ENCODE results near the gene LMF2.

LMF2 gene

GRCh38 chr22:50483977-50484853, 23.3 kb downstream of the LMF2 start:
- Histone ChIP-seq H3F3A (ENCODE audit: control insufficient read depth, insufficient read depth) (no peaks in the 10 kb centered on the region), H3K4me1 (ENCODE audit: control insufficient read depth, low read length) (peaks cover 23% of the 10 kb centered on the region), H3K36me3 (ENCODE audit: control insufficient read depth, low read length) (no peaks in the 10 kb centered on the region), H3K9me2 (replicated peaks; ENCODE audit: control insufficient read depth, low read length) (no peaks in the 10 kb centered on the region), H3K4me3 (ENCODE audit: low read length) (no peak overlapping the region), H3K27ac (ENCODE audit: low read depth, low read length) (no peak overlapping the region), H3K4me2 (ENCODE audit: low read length) (peak overlapping the region; percentile 2; the same call in 1 of the 2 replicates), H3K9me3 (ENCODE audit: control insufficient read depth, insufficient read depth, low read length) (no peaks in the 10 kb centered on the region), H3K79me2 (ENCODE audit: control insufficient read depth, low read length) (no peaks in the 10 kb centered on the region), H4K20me1 (ENCODE audit: control insufficient read depth, insufficient read depth, low read depth, low read length) (no peaks in the 10 kb centered on the region), H3K27me3 (ENCODE audit: control insufficient read depth, low read length) (peaks cover 28% of the 10 kb centered on the region)
- TF ChIP-seq EZH2phosphoT487 (IDR thresholded peaks at IDR 0.05; ENCODE audit: borderline replicate concordance, low read length) (no peak), CTCF (IDR thresholded peaks at IDR 0.05; ENCODE audit: low read depth, low read length, poor library complexity, severe bottlenecking) (no peak)

GRCh38 chr22:50483556-50483955, 23.9 kb downstream of the LMF2 start:
- Histone ChIP-seq H3F3A (ENCODE audit: control insufficient read depth, insufficient read depth) (no peaks in the 10 kb centered on the region), H3K36me3 (ENCODE audit: control insufficient read depth, low read length) (no peaks in the 10 kb centered on the region), H3K27me3 (ENCODE audit: control insufficient read depth, low read length) (peaks cover 32% of the 10 kb centered on the region), H3K4me1 (ENCODE audit: control insufficient read depth, low read length) (peaks cover 23% of the 10 kb centered on the region), H3K4me2 (ENCODE audit: low read length) (no peak overlapping the region), H4K20me1 (ENCODE audit: control insufficient read depth, insufficient read depth, low read depth, low read length) (no peaks in the 10 kb centered on the region), H3K4me3 (ENCODE audit: low read length) (no peak overlapping the region), H3K9me2 (replicated peaks; ENCODE audit: control insufficient read depth, low read length) (no peaks in the 10 kb centered on the region), H3K27ac (ENCODE audit: low read depth, low read length) (no peak overlapping the region), H3K9me3 (ENCODE audit: control insufficient read depth, insufficient read depth, low read length) (no peaks in the 10 kb centered on the region), H3K79me2 (ENCODE audit: control insufficient read depth, low read length) (no peaks in the 10 kb centered on the region)
- no peak for TF ChIP-seq EZH2phosphoT487 (IDR thresholded peaks at IDR 0.05; ENCODE audit: borderline replicate concordance, low read length)
- no peak for TF ChIP-seq CTCF (IDR thresholded peaks at IDR 0.05; ENCODE audit: low read depth, low read length, poor library complexity, severe bottlenecking)

- H3K9me2 ChIP-seq (replicated peaks; ENCODE audit: control insufficient read depth, low read length) = no peaks in the 10 kb centered on the region
- H3K4me1 ChIP-seq (ENCODE audit: control insufficient read depth, low read length) = peaks cover 23% of the 10 kb centered on the region
- no peaks in the 10 kb centered on the region for H4K20me1 ChIP-seq (ENCODE audit: control insufficient read depth, insufficient read depth, low read depth, low read length)
- no peaks in the 10 kb centered on the region for H3F3A ChIP-seq (ENCODE audit: control insufficient read depth, insufficient read depth)
- TF ChIP-seq EZH2phosphoT487 (IDR thresholded peaks at IDR 0.05; ENCODE audit: borderline replicate concordance, low read length) (no peak), CTCF (IDR thresholded peaks at IDR 0.05; ENCODE audit: low read depth, low read length, poor library complexity, severe bottlenecking) (no peak)
- no peak overlapping the region for H3K27ac ChIP-seq (ENCODE audit: low read depth, low read length)
- no peaks in the 10 kb centered on the region for H3K9me3 ChIP-seq (ENCODE audit: control insufficient read depth, insufficient read depth, low read length)
- no peaks in the 10 kb centered on the region for H3K79me2 ChIP-seq (ENCODE audit: control insufficient read depth, low read length)
- no peak overlapping the region for H3K4me2 ChIP-seq (ENCODE audit: low read length)
- H3K27me3 ChIP-seq (ENCODE audit: control insufficient read depth, low read length) = peaks cover 32% of the 10 kb centered on the region
- no peak overlapping the region for H3K4me3 ChIP-seq (ENCODE audit: low read length)
- H3K36me3 ChIP-seq (ENCODE audit: control insufficient read depth, low read length) = no peaks in the 10 kb centered on the region
Measured at GRCh38 chr22:50483106-50483505, 24.4 kb downstream of the LMF2 start.
